T-helper 2 cell (primary cell): ENCODE measurements around the gene MAPK11.

Experiments used
- DNase-seq, 5 experiments: peaks; one replicate each; pipeline versions ENCODE4 v3.0.0 to v3.0.0-alpha.2; 2012 to 2022
- total RNA-seq, 2 donors: gene quantifications; one replicate each; lab custom pipeline; 2026; lab: John Stamatoyannopoulos, UW

MAPK11 gene
- 19.4 to 22.4 reads per million in 2 donors for total RNA-seq

GRCh38 chr22:50269970-50270665 is at the start of gene MAPK11:
MAPK11 (minus strand) TSS chr22:50270380; CDS start chr22:50270292, 88 bp downstream.
- DNase-seq, result peak; percentile 51 to 74 (median 69)

DNA sequence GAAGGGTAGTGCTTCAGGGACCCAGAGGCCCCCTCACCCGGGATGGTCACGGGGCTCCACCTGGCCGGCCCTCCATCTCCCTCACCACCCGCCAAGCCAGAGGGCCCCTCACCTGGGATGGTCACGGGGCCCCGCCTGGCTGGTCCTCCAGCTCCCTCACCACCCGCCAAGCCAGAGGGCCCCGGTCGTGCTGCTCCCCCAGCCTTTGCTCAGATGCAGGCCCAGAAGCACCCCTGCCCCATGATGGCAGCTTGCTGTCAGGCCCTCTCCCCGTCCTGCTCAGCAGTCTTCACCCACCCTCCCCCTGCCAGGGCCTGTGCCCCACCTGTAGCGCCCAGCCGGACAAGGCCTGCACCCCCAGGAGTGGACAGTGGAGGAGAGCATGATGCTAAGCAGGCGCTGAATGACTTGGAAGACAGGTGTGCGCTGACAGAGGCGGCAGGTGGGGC is 49.3 kb upstream of the MAPK11 start:
- no peak for DNase-seq

- DNase-seq, result no peak
Observed at GRCh38 chr22:50318698-50319411, 48.7 kb upstream of the MAPK11 start.

DNA sequence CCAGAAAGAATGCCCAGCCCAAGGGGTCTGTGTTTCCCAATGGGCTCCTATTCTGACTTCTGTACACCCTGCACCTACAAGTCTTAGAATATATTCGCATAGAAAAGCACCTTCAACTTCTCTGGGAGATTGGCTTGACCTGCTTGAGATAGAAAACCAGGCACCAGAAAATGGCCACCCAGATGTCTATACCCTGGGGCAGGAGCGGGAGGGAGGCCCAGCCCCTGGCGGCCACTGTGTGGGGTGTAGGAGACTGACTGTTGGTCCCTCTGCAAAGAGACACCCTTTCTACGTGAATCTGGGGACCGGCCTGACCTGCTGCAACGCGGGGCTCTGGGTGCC is 48.1 kb upstream of the MAPK11 start:
- DNase-seq, result no peak

- DNase-seq, result no peak
Observed at GRCh38 chr22:50317674-50318073, 47.5 kb upstream of the MAPK11 start.

DNA sequence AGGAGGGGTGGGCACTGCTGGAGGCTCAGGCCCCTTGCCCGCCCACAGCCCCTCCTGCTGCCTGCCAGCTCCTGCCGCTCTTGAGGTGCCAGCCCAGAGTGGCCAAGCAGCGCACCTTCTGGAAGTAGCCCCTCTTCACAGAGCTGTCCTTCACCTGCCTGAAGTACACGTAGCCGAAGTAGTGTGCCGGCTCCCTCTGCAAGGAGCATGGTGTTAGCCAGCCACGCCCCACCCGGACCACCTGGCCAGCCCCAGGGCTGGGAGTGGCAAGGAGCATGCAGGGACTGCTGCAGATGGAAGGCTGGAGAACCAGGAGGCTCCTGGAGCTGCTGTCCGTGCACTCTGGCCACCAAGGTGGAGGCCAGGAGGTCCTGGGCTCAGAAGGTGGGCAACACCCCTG is 47.0 kb upstream of the MAPK11 start:
- DNase-seq, result no peak

DNA sequence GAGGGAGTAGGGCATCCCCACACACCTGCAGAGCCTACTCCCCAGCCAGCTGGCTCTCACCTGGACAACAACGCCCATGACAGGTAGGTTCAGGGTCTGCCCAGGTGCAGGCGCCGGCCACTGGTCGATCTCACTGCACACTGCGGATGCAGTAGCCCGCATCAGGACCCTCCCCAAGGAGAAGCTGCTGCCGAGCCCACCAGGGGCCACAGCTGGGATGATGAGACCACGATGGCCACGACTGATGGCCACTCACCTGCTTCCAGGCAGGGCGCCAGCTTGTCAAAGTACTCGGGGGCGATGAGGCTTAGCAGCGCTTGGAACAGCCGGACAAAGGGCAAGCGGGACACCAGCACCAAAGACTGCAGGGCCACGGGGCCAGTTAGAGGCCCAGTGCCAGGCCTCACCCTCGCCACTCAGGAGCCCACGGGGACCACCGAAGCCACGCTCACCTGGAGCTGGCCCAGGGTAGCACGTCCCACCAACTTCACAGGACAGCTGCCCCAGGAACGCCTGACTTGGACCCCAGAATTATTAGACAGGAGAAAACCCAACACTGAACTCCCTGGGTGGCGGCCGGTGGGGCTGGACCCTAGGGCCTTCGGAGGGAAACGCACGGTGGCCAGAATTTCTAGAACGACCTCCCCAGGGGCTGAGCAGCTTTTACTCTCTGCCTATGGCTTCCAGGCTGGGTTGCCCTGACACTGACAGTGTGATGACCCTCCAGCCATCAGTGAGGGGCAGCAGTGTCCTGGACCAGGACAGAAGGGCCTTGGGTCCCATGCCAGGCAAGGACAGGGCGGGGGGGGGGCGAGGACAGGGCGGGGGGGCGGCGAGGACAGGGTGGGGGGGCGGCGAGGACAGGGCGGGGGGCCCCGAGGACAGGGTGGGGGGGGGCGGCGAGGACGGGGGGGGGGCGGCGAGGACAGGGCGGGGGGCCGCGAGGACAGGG is 46.2 kb upstream of the MAPK11 start:
- DNase-seq, result no peak

GRCh38 chr22:50315289-50316113 is 45.3 kb upstream of the MAPK11 start:
- no peak for DNase-seq

DNA sequence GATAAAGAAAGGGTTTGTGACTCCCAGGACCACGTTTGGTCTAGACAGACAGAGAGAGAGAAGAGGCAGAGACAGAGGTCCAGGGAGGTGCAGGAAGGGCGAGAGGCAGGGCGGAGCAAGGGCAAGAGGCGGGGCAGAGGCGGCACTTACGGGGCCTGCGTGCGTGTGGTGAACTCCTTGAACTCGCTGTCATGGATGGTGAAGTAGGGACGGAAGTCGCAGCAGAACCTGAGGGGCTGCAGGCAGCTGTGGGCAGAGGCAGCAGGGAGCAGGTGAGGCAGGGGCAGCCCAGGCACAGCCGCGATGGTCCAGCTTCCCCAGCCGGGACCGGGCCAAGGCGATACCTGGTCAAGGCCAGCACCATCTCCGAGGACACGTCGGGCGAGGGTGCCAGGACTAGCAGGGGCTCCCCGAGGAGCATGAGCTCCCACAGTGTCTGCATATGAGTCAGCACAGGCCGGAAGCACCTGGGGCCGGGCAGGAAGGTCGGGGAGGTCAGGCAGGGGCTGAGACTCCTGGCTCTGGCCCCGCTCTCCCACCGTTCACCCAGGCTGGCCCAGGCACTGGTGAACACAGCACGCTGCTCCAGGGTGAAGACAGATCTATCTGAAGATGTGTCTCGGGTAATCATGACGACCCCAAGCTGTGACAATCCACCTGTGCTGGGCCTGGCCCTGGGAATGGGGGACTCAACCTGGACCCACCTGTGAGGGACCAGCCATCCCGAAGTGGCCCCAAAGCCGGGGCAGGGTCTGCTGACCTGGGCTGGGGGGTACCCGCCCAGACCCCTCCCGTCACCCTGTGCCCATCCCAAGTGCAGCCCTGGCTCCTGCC is 44.5 kb upstream of the MAPK11 start:
- DNase-seq, result peak in 4 of 5 experiments; percentile 46 to 90 (median 57)

GRCh38 chr22:50314081-50314454 is 43.9 kb upstream of the MAPK11 start:
- no peak for DNase-seq

GRCh38 chr22:50313600-50313999 is 43.4 kb upstream of the MAPK11 start:
- no peak for DNase-seq

GRCh38 chr22:50313021-50313420 is 42.8 kb upstream of the MAPK11 start:
- DNase-seq, result no peak

DNA sequence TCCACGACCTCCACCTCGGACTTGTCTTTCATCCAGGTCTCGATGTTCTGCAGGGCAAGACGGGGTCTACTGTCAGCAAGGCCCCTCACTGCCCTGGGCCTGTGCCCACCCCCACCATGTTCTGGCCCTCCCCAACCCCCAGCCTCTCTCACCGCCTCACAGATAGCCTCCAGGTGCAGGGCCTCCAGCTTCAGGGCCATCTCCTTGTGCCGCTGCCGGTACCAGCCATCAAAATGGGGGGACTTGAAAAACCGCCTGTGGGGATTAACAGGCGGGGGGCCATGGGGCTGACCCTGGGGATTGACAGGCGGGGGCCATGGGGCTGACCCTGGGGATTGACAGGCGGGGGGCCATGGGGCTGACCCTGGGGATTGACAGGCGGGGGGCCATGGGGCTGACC is 42.2 kb upstream of the MAPK11 start:
- DNase-seq, result no peak

DNA sequence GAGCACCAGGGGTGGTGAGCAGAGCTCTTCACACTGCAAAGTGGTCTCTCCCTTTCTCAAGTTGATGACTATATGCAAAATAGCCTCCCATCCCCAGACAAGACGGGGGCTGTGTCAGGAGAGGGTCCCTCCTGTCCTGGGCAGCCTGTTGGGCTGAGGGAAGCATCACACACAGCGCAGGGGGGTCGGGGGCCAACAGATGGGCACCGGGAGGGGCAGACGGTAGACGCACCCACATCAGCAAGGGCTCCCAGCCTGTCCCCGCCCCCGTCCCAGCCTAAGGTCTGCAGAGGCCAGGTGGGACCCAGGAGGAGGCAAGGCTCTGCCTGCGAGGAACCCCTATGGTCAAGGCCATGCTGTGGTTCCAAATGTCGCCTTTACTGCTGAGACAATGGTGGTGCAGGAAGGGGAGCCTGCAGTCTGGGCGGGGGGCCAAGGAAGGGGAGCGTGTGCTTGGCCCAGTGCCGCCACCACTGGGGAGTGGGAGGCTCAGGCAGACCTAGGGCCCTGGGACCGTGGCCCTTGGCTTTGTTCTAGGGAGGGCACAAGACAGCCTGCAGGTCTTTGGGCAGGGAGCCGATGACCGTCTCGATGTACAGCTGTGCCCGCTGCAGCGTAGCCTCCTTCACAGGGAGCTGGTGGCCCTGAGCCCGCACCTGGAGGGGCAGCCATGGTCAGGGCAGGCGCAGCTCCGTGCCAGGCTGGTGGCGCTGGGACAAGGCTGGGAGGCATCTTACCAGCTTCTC is 41.6 kb upstream of the MAPK11 start:
- DNase-seq, result no peak

- no peak for DNase-seq
Observed at GRCh38 chr22:50310949-50311444, 40.8 kb upstream of the MAPK11 start.

DNA sequence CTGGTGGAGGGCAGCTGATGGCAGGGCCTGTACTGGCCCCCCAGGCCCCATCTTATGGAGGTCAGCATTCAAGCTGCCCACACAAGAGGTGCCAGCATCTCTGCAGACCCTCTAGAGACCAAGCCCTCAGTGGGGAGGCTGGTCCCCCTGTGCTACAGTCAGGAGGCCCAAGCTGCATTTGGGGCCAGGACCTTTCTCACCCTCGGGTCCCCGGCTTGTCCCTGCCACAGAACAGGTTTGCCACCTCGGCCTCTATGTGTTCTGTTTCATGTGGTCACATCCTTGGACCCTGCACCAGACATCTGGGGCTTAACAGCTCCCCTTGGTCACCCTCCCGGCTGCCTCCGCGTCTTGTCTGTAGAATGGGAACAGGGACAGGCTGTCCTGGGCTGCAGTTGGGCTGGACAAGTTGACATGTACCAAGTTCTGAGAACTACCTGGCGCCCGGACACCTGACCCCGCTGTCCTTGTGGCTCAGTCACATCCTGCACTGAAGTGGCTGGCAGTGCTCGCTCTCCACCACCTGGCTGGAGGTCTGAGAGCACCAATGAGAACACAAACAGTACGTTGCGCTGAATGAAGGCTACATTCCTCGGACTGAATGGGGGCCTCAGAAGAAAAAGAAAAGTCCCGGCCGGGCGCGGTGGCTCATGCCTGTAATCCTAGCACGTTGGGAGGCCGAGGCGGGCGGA is 40.0 kb upstream of the MAPK11 start:
- DNase-seq, result no peak

- DNase-seq, result no peak
Observed at GRCh38 chr22:50309601-50309991, 39.4 kb upstream of the MAPK11 start.

- DNase-seq, result no peak
Observed at GRCh38 chr22:50308986-50309600, 38.9 kb upstream of the MAPK11 start.

- no peak for DNase-seq
Observed at GRCh38 chr22:50308597-50308935, 38.4 kb upstream of the MAPK11 start.
